Psoas muscle (tissue), 8 donors: ENCODE measurements around the gene MET. TPM values are rescaled to one million over a fixed set of nuclear protein-coding genes. Genes with fewer than 3 reads are reported as not detected.

ENCODE experiments used
- ATAC-seq, 4 donors: fragments of 200-7000 bp; cut with Tn5 transposase; one replicate each; pipeline ENCODE4 v1.9.1; 2020; ENCODE audit warnings: moderate library complexity in 3 of 4, mild to moderate bottlenecking in 2 of 4
- DNase-seq, 2 donors: peaks; one replicate each; pipeline ENCODE4 v3.0.0-alpha.2; 2020
- H3K27ac ChIP-seq: fragments of 200-600 bp; one replicate; pipeline ENCODE4 v1.8.0; 2022
- H3K27me3 ChIP-seq, 3 donors: fragments of 200-600 bp in 1 of 3; one replicate each; pipeline versions ENCODE4 v1.6.1 to v1.8.0; 2013 to 2022; ENCODE audit warnings: low read length in 2 of 3, mild to moderate bottlenecking in 2 of 3, moderate library complexity in 1 of 3; ENCODE audit not compliant: insufficient read depth in 3 of 3
- H3K36me3 ChIP-seq, 2 donors: fragments of 200-600 bp in 1 of 2; one replicate each; pipeline versions ENCODE4 v1.6.1 to v1.8.0; 2013 to 2022; ENCODE audit warnings: low read depth in 1 of 2, mild to moderate bottlenecking in 1 of 2, moderate library complexity in 1 of 2; ENCODE audit not compliant: insufficient read depth in 1 of 2
- H3K4me1 ChIP-seq: fragments of 200-600 bp; one replicate; pipeline ENCODE4 v1.8.0; 2022
- H3K4me3 ChIP-seq: fragments of 200-600 bp; one replicate; pipeline ENCODE4 v1.8.0; 2022; ENCODE audit warnings: mild to moderate bottlenecking
- H3K9me3 ChIP-seq: fragments of 200-600 bp; one replicate; pipeline ENCODE4 v1.8.0; 2022
- CTCF ChIP-seq: fragments of 200-600 bp; IDR thresholded peaks from one replicate; pipeline ENCODE4 v1.8.0; 2022; ENCODE audit warnings: antibody characterized with exemption
- WGBS, 3 donors: extraction: QIAGEN DNeasy Blood & Tissue Kit; methylation state at CpG; one replicate each; pipeline versions ENCODE4 v1.1.6 to v1.1.7; 2013; 5-methylcytosine and 5-hydroxymethylcytosine counted together
- intact Hi-C, 2 donors: fragments of 100-400 bp; cut with DNase I; formaldehyde crosslinking; loops; one replicate each; pipeline versions ENCODE4 v1.11.0 to v1.14.2; 2022
- polyA plus RNA-seq, 3 donors: library from polyadenylated mRNA; stranded (reverse); fragments of 200-250 nt; gene quantifications; one replicate each; pipeline ENCODE4 v1.2.3, GENCODE V29; 2013
- total RNA-seq, 4 donors: library from RNA; stranded (reverse); fragmentation: NEBNext Ultra II Directional in 2 of 4; extraction: Animal tissue kit (Norgen Biotek cat#: 25700) in 2 of 4; gene quantifications; one replicate each; pipeline versions ENCODE4 v1.2.1 to v1.2.4, GENCODE V29; 2021 to 2023
- donor health status: healthy with polysubstance abuse.
- donor health status: DM: no; HTN: no; CAD: no; lungs with moderate emphysema.
- donor health status: Bipolar disorder and iron deficiency.
- donor health status: healthy.
- donor health status: DM: yes; HTN: yes; CAD: no.
- donor health status: DM: no; HTN: no; CAD: no.
- donor health status: DM: no; HTN: no; CAD: no.
- donor health status: DM: yes; HTN: yes; CAD: no.

Gene MET
- total and polyA plus RNA-seq, 7 donors = 5.9 to 84.1 (median 23.2) TPM

GRCh38 chr7:116630932-116631671 is 40.9 kb upstream of the MET start:
- DNase-seq = peak; percentile 84 to 96
- H3K4me1 ChIP-seq = peaks cover 50% of the 10 kb centered on the region

GRCh38 chr7:116631676-116632075 is 40.3 kb upstream of the MET start:
- no peaks in the 10 kb centered on the region for H3K36me3 ChIP-seq
- no peak overlapping the region for H3K4me3 ChIP-seq
- peaks cover 50% of the 10 kb centered on the region for H3K4me1 ChIP-seq
- no peak for TF ChIP-seq CTCF
- ATAC-seq = no peak
- H3K27me3 ChIP-seq = no peaks in the 10 kb centered on the region
- no peak for DNase-seq
- intact Hi-C loops = loop anchor here (2.0 to 5.0 kb wide), 2 partner anchors 41 kb away; partner anchors contain the start of gene MET (in 2 of the 2)
- peak overlapping the region; percentile 80 for H3K27ac ChIP-seq
- H3K9me3 ChIP-seq = no peaks in the 10 kb centered on the region
- 63 to 76% (median 67%) methylated on average over 2 of the region's 2 CpGs for WGBS, 3 donors

More at GRCh38 chr7:116630932-116631671, 40.9 kb upstream of the MET start:
- WGBS, 3 donors = 15 to 39% (median 28%) methylated on average over 10 of the region's 10 CpGs
- intact Hi-C loops = loop anchor here (2.0 to 5.0 kb wide), 2 partner anchors 41 to 42 kb away; partner anchors contain the start of gene MET (in 2 of the 2)
- H3K27ac ChIP-seq = peak overlapping the region; percentile 80
- H3K4me3 ChIP-seq = peak overlapping the region; percentile 27
- H3K9me3 ChIP-seq = no peaks in the 10 kb centered on the region
- no peaks in the 10 kb centered on the region for H3K36me3 ChIP-seq
- peak; percentile 85 to 96 (median 92) for ATAC-seq
- no peaks in the 10 kb centered on the region for H3K27me3 ChIP-seq
- TF ChIP-seq CTCF = no peak

- peak overlapping the region; percentile 79 for H3K27ac ChIP-seq
- ATAC-seq (no peak), DNase-seq (no peak)
- peaks cover 50% of the 10 kb centered on the region for H3K4me1 ChIP-seq
- TF ChIP-seq CTCF = no peak
- intact Hi-C loops = loop anchor here in 1 of 2 donors (5.0 kb wide), 1 partner anchor 40 kb away; the partner anchor contains the start of gene MET
- H3K4me3 ChIP-seq = no peak overlapping the region
- H3K27me3 ChIP-seq = no peaks in the 10 kb centered on the region
- H3K9me3 ChIP-seq = no peaks in the 10 kb centered on the region
- WGBS, 3 donors = 97 to 100% (median 98%) methylated on average over 1 of the region's 1 CpG
- H3K36me3 ChIP-seq = no peaks in the 10 kb centered on the region
These were observed 39.6 kb upstream of the MET start for GRCh38 chr7:116632384-116632783.

GRCh38 chr7:116633131-116633988 is 38.6 kb upstream of the MET start:
- Histone ChIP-seq H3K27me3 (no peaks in the 10 kb centered on the region), H3K4me1 (peaks cover 44% of the 10 kb centered on the region), H3K36me3 (no peaks in the 10 kb centered on the region), H3K9me3 (no peaks in the 10 kb centered on the region), H3K4me3 (peak overlapping the region; percentile 9), H3K27ac (peak overlapping the region; percentile 79)
- ATAC-seq (peak; percentile 37 to 82 (median 66)), DNase-seq (peak; percentile 32 to 79)
- TF ChIP-seq CTCF = peak; percentile 11
- intact Hi-C loops = loop anchor here in 1 of 2 donors (5.0 kb wide), 1 partner anchor 39 kb away; the partner anchor contains the start of gene MET
- WGBS, 3 donors = 25 to 49% (median 35%) methylated on average over 13 of the region's 13 CpGs
